HEK293 (cell line): ENCODE results near the gene ETF1.

Source experiments
- CTCF ChIA-PET: fragments of 350-600 bp; formaldehyde crosslinking; extraction: SDS; loops from one replicate; lab custom pipeline; 2021; ENCODE audit warnings: antibody characterized with exemption; lab: Yijun Ruan, JAX
- POLR2A ChIA-PET: fragments of 300-600 bp; formaldehyde crosslinking; extraction: SDS; loops from one replicate; lab custom pipeline; 2020; ENCODE audit warnings: antibody characterized with exemption, inconsistent platforms; lab: Yijun Ruan, JAX
- H3K27ac ChIP-seq: fragments of 200-500 bp; sonication (Bioruptor generic); 2 replicates; pipeline ENCODE4 v1.5.1; 2014; ENCODE audit warnings: low read depth, low read length, control low read depth, inconsistent platforms; ENCODE audit errors: extremely low read depth
- H3K36me3 ChIP-seq, 2 experiments: fragments of 200-500 bp in 1 of 2; sonication (Bioruptor generic) in 1 of 2; 1 replicate in 1 of 2; 2 replicates in 1 of 2; pipeline ENCODE4 v1.5.1; 2014 to 2017; ENCODE audit warnings: inconsistent platforms in 2 of 2, low read length in 2 of 2; ENCODE audit not compliant: control insufficient read depth in 2 of 2, insufficient read depth in 1 of 2
- H3K4me1 ChIP-seq: fragments of 200-500 bp; sonication (Bioruptor generic); 2 replicates; pipeline ENCODE4 v1.5.1; 2014; ENCODE audit warnings: mild to moderate bottlenecking, low read length, inconsistent platforms; ENCODE audit not compliant: control insufficient read depth, insufficient read depth
- H3K4me3 ChIP-seq: 2 replicates; pipeline ENCODE4 v1.5.1; 2011; ENCODE audit warnings: low read depth, mild to moderate bottlenecking, control low read depth, low read length, moderate library complexity
- H3K9me3 ChIP-seq: fragments of 200-500 bp; sonication (Bioruptor generic); 2 replicates; pipeline ENCODE4 v1.5.1; 2014; ENCODE audit warnings: low read depth, low read length, inconsistent platforms; ENCODE audit not compliant: control insufficient read depth, insufficient read depth
- IKZF3 ChIP-seq: fragments of 450-650 bp; IDR thresholded peaks from 2 replicates; pipeline ENCODE4 v1.5.0; 2018; ENCODE audit warnings: missing biosample characterization, mild to moderate bottlenecking, missing genetic modification characterization, moderate library complexity
- KLF1 ChIP-seq: fragments of 450-650 bp; formaldehyde crosslinking; IDR thresholded peaks from 2 replicates; pipeline ENCODE4 v1.5.1; 2016; ENCODE audit warnings: missing biosample characterization, missing genetic modification characterization
- KLF7 ChIP-seq: fragments of 450-650 bp; formaldehyde crosslinking; IDR thresholded peaks from 2 replicates; pipeline ENCODE4 v1.5.1; 2016; ENCODE audit warnings: missing biosample characterization, missing genetic modification characterization, borderline replicate concordance
- KLF9 ChIP-seq: fragments of 450-650 bp; formaldehyde crosslinking; IDR thresholded peaks from 2 replicates; pipeline ENCODE4 v1.5.1; 2016; ENCODE audit warnings: missing biosample characterization, missing genetic modification characterization, low read depth
- MYNN ChIP-seq: fragments of 450-650 bp; formaldehyde crosslinking; IDR thresholded peaks from 2 replicates; pipeline ENCODE4 v1.5.1; 2016; ENCODE audit warnings: missing biosample characterization, missing genetic modification characterization, borderline replicate concordance
- OSR2 ChIP-seq: fragments of 450-650 bp; formaldehyde crosslinking; IDR thresholded peaks from 2 replicates; pipeline ENCODE4 v1.5.1; 2016; ENCODE audit warnings: missing biosample characterization, missing genetic modification characterization
- SCRT2 ChIP-seq: fragments of 450-650 bp; formaldehyde crosslinking; IDR thresholded peaks from 2 replicates; pipeline ENCODE4 v1.5.1; 2016; ENCODE audit warnings: missing biosample characterization, missing genetic modification characterization
- TRIM28 ChIP-seq: IDR thresholded peaks from 2 replicates; pipeline ENCODE4 v1.6.1; 2011; ENCODE audit warnings: low read length, control low read depth, borderline replicate concordance
- YY1 ChIP-seq: fragments of 450-650 bp; formaldehyde crosslinking; IDR thresholded peaks from 2 replicates; pipeline ENCODE4 v1.5.1; 2018; ENCODE audit warnings: missing biosample characterization, missing genetic modification characterization
- ZEB2 ChIP-seq: fragments of 450-650 bp; formaldehyde crosslinking; IDR thresholded peaks from 2 replicates; pipeline ENCODE4 v1.5.1; 2016; ENCODE audit warnings: missing biosample characterization, missing genetic modification characterization
- ZFP3 ChIP-seq: fragments of 450-650 bp; formaldehyde crosslinking; IDR thresholded peaks from 2 replicates; pipeline ENCODE4 v1.5.1; 2016; ENCODE audit warnings: low read depth, missing biosample characterization, missing genetic modification characterization
- ZNF155 ChIP-seq: fragments of 450-650 bp; formaldehyde crosslinking; IDR thresholded peaks from 2 replicates; pipeline ENCODE4 v1.5.1; 2016; ENCODE audit warnings: missing biosample characterization, missing genetic modification characterization
- ZNF184 ChIP-seq: fragments of 450-650 bp; IDR thresholded peaks from 2 replicates; pipeline ENCODE4 v1.5.1; 2018; ENCODE audit warnings: missing biosample characterization, mild to moderate bottlenecking, missing genetic modification characterization
- ZNF211 ChIP-seq: fragments of 450-650 bp; formaldehyde crosslinking; IDR thresholded peaks from 2 replicates; pipeline ENCODE4 v1.5.1; 2016; ENCODE audit warnings: low read depth, missing biosample characterization, missing genetic modification characterization
- ZNF221 ChIP-seq: fragments of 450-650 bp; formaldehyde crosslinking; IDR thresholded peaks from 2 replicates; pipeline ENCODE4 v1.5.1; 2017; ENCODE audit warnings: missing biosample characterization, missing genetic modification characterization, borderline replicate concordance
- ZNF223 ChIP-seq: fragments of 450-650 bp; formaldehyde crosslinking; IDR thresholded peaks from 2 replicates; pipeline ENCODE4 v1.5.1; 2016; ENCODE audit warnings: missing biosample characterization, missing genetic modification characterization
- ZNF23 ChIP-seq: fragments of 450-650 bp; formaldehyde crosslinking; IDR thresholded peaks from 2 replicates; pipeline ENCODE4 v1.5.1; 2016; ENCODE audit warnings: missing biosample characterization, missing genetic modification characterization, borderline replicate concordance
- ZNF248 ChIP-seq: fragments of 450-650 bp; formaldehyde crosslinking; IDR thresholded peaks from 2 replicates; pipeline ENCODE4 v1.5.1; 2017; ENCODE audit warnings: missing biosample characterization, missing genetic modification characterization
- ZNF266 ChIP-seq: fragments of 450-650 bp; formaldehyde crosslinking; IDR thresholded peaks from 2 replicates; pipeline ENCODE4 v1.5.1; 2016; ENCODE audit warnings: missing biosample characterization, missing genetic modification characterization, low read depth
- ZNF302 ChIP-seq: fragments of 450-650 bp; formaldehyde crosslinking; IDR thresholded peaks from 2 replicates; pipeline ENCODE4 v1.5.1; 2016; ENCODE audit warnings: missing biosample characterization, missing genetic modification characterization, low read depth
- ZNF391 ChIP-seq: fragments of 450-650 bp; formaldehyde crosslinking; IDR thresholded peaks from 2 replicates; pipeline ENCODE4 v1.5.1; 2016; ENCODE audit warnings: low read depth, missing biosample characterization, missing genetic modification characterization, borderline replicate concordance
- ZNF488 ChIP-seq: fragments of 450-650 bp; formaldehyde crosslinking; IDR thresholded peaks from 2 replicates; pipeline ENCODE4 v1.5.1; 2016; ENCODE audit warnings: missing biosample characterization, missing genetic modification characterization
- ZNF514 ChIP-seq: fragments of 450-650 bp; formaldehyde crosslinking; IDR thresholded peaks from 2 replicates; pipeline ENCODE4 v1.5.1; 2016; ENCODE audit warnings: missing biosample characterization, missing genetic modification characterization
- ZNF521 ChIP-seq: fragments of 450-650 bp; formaldehyde crosslinking; IDR thresholded peaks from 2 replicates; pipeline ENCODE4 v1.5.1; 2017; ENCODE audit warnings: missing biosample characterization, mild to moderate bottlenecking, missing genetic modification characterization
- ZNF560 ChIP-seq: fragments of 450-650 bp; formaldehyde crosslinking; IDR thresholded peaks from 2 replicates; pipeline ENCODE4 v1.5.1; 2017; ENCODE audit warnings: missing biosample characterization, missing genetic modification characterization, borderline replicate concordance
- ZNF660 ChIP-seq: fragments of 450-650 bp; IDR thresholded peaks from 2 replicates; pipeline ENCODE4 v1.5.1; 2018; ENCODE audit warnings: missing biosample characterization, mild to moderate bottlenecking, missing genetic modification characterization
- ZNF664 ChIP-seq: fragments of 450-650 bp; formaldehyde crosslinking; IDR thresholded peaks from 2 replicates; pipeline ENCODE4 v1.5.1; 2016; ENCODE audit warnings: missing biosample characterization, missing genetic modification characterization
- ZNF776 ChIP-seq: fragments of 450-650 bp; formaldehyde crosslinking; IDR thresholded peaks from 2 replicates; pipeline ENCODE4 v1.5.0; 2017; ENCODE audit warnings: missing biosample characterization, missing genetic modification characterization, borderline replicate concordance
- ZNF785 ChIP-seq: fragments of 450-650 bp; formaldehyde crosslinking; IDR thresholded peaks from 2 replicates; pipeline ENCODE4 v1.5.1; 2016; ENCODE audit warnings: missing biosample characterization, missing genetic modification characterization
- ZNF791 ChIP-seq: fragments of 450-650 bp; formaldehyde crosslinking; IDR thresholded peaks from 2 replicates; pipeline ENCODE4 v1.5.1; 2016; ENCODE audit warnings: missing biosample characterization, missing genetic modification characterization
- ZNF843 ChIP-seq: fragments of 450-650 bp; formaldehyde crosslinking; IDR thresholded peaks from 2 replicates; pipeline ENCODE4 v1.5.1; 2016; ENCODE audit warnings: missing biosample characterization, missing genetic modification characterization
- ZSCAN30 ChIP-seq: fragments of 450-650 bp; IDR thresholded peaks from 2 replicates; pipeline ENCODE4 v1.5.1; 2018; ENCODE audit warnings: missing biosample characterization, mild to moderate bottlenecking, missing genetic modification characterization, moderate library complexity
- ZXDB ChIP-seq: fragments of 450-650 bp; formaldehyde crosslinking; IDR thresholded peaks from 2 replicates; pipeline ENCODE4 v1.5.1; 2016; ENCODE audit warnings: missing biosample characterization, missing genetic modification characterization
- TF ChIP-seq, protein P1 (sequence below): fragments of 450-650 bp; formaldehyde crosslinking; IDR thresholded peaks from 2 replicates; pipeline ENCODE4 v1.5.1; 2016; ENCODE audit warnings: missing biosample characterization, missing genetic modification characterization
- TF ChIP-seq, protein P2 (sequence below): sonication (generic); formaldehyde crosslinking; IDR thresholded peaks from 2 replicates; pipeline ENCODE4 v1.8.1; 2022; ENCODE audit warnings: mild to moderate bottlenecking, moderate library complexity, missing genetic modification reagents

ETF1 gene

GRCh38 chr5:138491669-138492559, 51.1 kb downstream of the ETF1 start:
- POLR2A ChIA-PET: interaction anchor here (1.2 to 1.4 kb wide), 2 partner anchors 27 to 52 kb away, joined by 3 read pairs; partner anchors contain the start of gene EGR1
- H3K27ac ChIP-seq: peak overlapping the region; percentile 64
- CTCF ChIA-PET: interaction anchor here (0.6 to 2.4 kb wide), 5 partner anchors 12 to 303 kb away, joined by 3 to 15 read pairs (median 4); no protein-coding TSS in a partner anchor
- no peaks in the 10 kb centered on the region for H3K9me3 ChIP-seq
- peaks cover 8% of the 10 kb centered on the region for H3K4me1 ChIP-seq
- no peaks in the 10 kb centered on the region for H3K36me3 ChIP-seq
- H3K4me3 ChIP-seq: peak overlapping the region; percentile 47
- no peak for TF ChIP-seq ZNF843 (tag by site-specific recombination)
- no peak for TF ChIP-seq ZNF184 (tag by site-specific recombination)
- TF ChIP-seq, protein P1, sequence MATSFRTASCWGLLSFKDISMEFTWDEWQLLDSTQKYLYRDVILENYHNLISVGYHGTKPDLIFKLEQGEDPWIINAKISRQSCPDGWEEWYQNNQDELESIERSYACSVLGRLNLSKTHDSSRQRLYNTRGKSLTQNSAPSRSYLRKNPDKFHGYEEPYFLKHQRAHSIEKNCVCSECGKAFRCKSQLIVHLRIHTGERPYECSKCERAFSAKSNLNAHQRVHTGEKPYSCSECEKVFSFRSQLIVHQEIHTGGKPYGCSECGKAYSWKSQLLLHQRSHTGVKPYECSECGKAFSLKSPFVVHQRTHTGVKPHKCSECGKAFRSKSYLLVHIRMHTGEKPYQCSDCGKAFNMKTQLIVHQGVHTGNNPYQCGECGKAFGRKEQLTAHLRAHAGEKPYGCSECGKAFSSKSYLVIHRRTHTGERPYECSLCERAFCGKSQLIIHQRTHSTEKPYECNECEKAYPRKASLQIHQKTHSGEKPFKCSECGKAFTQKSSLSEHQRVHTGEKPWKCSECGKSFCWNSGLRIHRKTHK (tag by site-specific recombination): no peak
- no peak for TF ChIP-seq SCRT2 (tag by site-specific recombination)
- no peak for TF ChIP-seq ZNF521 (tag by site-specific recombination)
- TF ChIP-seq ZNF391 (tag by site-specific recombination): 0 out of 2 replicates have a peak, but pooled peaks have one; percentile 40
- no peak for TF ChIP-seq ZNF488 (tag by site-specific recombination)
- TF ChIP-seq, protein P2, sequence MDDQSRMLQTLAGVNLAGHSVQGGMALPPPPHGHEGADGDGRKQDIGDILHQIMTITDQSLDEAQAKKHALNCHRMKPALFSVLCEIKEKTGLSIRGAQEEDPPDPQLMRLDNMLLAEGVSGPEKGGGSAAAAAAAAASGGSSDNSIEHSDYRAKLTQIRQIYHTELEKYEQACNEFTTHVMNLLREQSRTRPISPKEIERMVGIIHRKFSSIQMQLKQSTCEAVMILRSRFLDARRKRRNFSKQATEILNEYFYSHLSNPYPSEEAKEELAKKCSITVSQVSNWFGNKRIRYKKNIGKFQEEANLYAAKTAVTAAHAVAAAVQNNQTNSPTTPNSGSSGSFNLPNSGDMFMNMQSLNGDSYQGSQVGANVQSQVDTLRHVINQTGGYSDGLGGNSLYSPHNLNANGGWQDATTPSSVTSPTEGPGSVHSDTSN (CRISPR knock-in tag): no peak
- TF ChIP-seq OSR2: no peak
- no peak for TF ChIP-seq ZNF302 (tag by site-specific recombination)
- TF ChIP-seq ZNF221: no peak
- TF ChIP-seq ZNF223 (tag by site-specific recombination): no peak
- peak; percentile 63 for TF ChIP-seq ZNF660
- peak; percentile 100 for TF ChIP-seq ZXDB (tag by site-specific recombination)
- TF ChIP-seq ZNF560 (tag by site-specific recombination): no peak
- TF ChIP-seq ZNF785 (tag by site-specific recombination): no peak
- TF ChIP-seq ZNF23 (tag by site-specific recombination): no peak
- peak; percentile 56 for TF ChIP-seq IKZF3 (tag by site-specific recombination)
- TF ChIP-seq ZNF776: no peak
- 0 out of 2 replicates have a peak, but pooled peaks have one; percentile 13 for TF ChIP-seq ZEB2 (tag by site-specific recombination)
- no peak for TF ChIP-seq ZNF211 (tag by site-specific recombination)
- TF ChIP-seq ZNF248 (tag by site-specific recombination): no peak
- no peak for TF ChIP-seq MYNN (tag by site-specific recombination)
- no peak for TF ChIP-seq TRIM28
- no peak for TF ChIP-seq KLF7 (tag by site-specific recombination)
- no peak; the same call in 1 of the 2 replicates for TF ChIP-seq KLF9 (tag by site-specific recombination)
- TF ChIP-seq ZNF791: no peak
- no peak for TF ChIP-seq ZNF155 (tag by site-specific recombination)
- peak; percentile 11; the same call in 1 of the 2 replicates for TF ChIP-seq KLF1 (tag by site-specific recombination)
- no peak for TF ChIP-seq ZFP3
- TF ChIP-seq YY1 (tag by site-specific recombination): no peak
- peak; percentile 68 for TF ChIP-seq ZSCAN30 (tag by site-specific recombination)
- no peak for TF ChIP-seq ZNF664 (tag by site-specific recombination)
- no peak for TF ChIP-seq ZNF266 (tag by site-specific recombination)
- no peak for TF ChIP-seq ZNF514
